ENCODE data around the gene NUP98. TPM values are rescaled to one million over a fixed set of nuclear protein-coding genes. Genes with fewer than 3 reads are reported as not detected.

NUP98 gene
- total and polyA plus RNA-seq, 2 donors (not counting 3 experiments of a cell fraction or from before 2014, with no cell fraction given), result 92.7 to 169 TPM

DNA sequence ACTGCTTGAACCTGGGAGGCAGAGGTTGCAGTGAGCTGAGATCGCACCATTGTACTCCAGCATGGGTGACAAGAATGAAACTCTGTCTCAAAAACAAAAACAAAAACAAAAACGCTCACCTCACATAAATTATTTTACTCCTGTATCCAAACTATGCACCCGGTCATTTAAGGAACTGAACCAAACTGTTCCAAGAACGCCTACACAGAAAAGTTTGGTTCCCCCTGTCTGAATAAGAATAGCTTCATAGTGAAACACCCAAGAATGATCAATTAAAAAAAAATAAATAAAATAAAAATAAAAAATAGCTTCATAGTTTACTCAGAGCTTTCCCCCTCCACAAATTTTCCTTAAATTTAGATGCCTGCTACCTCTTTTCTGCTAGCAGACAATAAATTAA lies 13.7 kb downstream of the NUP98 start:
- Histone ChIP-seq H3K27me3 (ENCODE audit: control insufficient read depth in 2 of 2, insufficient read depth in 2 of 2, low read length in 2 of 2) (no peaks in the 10 kb centered on the region), H2AFZ (ENCODE audit: low read depth, low read length) (no peak overlapping the region), H3K4me2 (ENCODE audit: insufficient read depth, low read length) (no peak overlapping the region), H4K20me1 (replicated peaks; ENCODE audit: control insufficient read depth, extremely low read depth, insufficient read depth, low read length) (peaks cover 3% of the 10 kb centered on the region), H3K4me3 (replicated peaks in 1 of 3; ENCODE audit: insufficient read depth in 1 of 3, low read depth in 1 of 3, low read length in 3 of 3) (no peak overlapping the region), H3K79me2 (ENCODE audit: control insufficient read depth, insufficient read depth, low read length) (peaks cover 82% of the 10 kb centered on the region), H3K9me3 (replicated peaks; ENCODE audit: control insufficient read depth, insufficient read depth, low read length) (no peaks in the 10 kb centered on the region), H3K27ac (ENCODE audit: insufficient read depth, low read depth, low read length) (no peak overlapping the region), H3K9me1 (replicated peaks; ENCODE audit: control insufficient read depth, extremely low read depth, insufficient read depth, low read length) (no peaks in the 10 kb centered on the region), H3K4me1 (ENCODE audit: control insufficient read depth, extremely low read depth, insufficient read depth, low read length) (peaks cover 15% of the 10 kb centered on the region), H3K36me3 (ENCODE audit: control insufficient read depth in 2 of 2, extremely low read depth in 1 of 2, insufficient read depth in 2 of 2, low read length in 2 of 2) (peaks cover 3 to 6% of the 10 kb centered on the region in 2 experiments), H3K9ac (replicated peaks; ENCODE audit: extremely low read depth, insufficient read depth, low read length) (no peak overlapping the region)
- intact Hi-C loops (cut with micrococcal nuclease) (loop anchor here (2.0 kb wide), 1 partner anchor 25 kb away; the partner anchor contains the start of gene PGAP2), dilution Hi-C loops (cut with MboI; ENCODE audit: extremely low pct_ligation_motif_present, low sequenced_read_pairs) (no loop called here)
- DNase-seq (ENCODE audit: low read depth, low spot score) (no peak), FAIRE-seq (no peak)
- CTCF ChIA-PET, result interaction anchor here (0.9 to 3.3 kb wide), 3 partner anchors 24 to 71 kb away, joined by 4 to 18 read pairs (median 5); partner anchors contain the start of genes PGAP2, RHOG and STIM1
- BruUV-seq (replicated peaks), result no TSS peak
- no peak for TF ChIP-seq POLR2A (IDR thresholded peaks at IDR 0.05; ENCODE audit: low read depth, low read length)
- TF ChIP-seq, protein P1, sequence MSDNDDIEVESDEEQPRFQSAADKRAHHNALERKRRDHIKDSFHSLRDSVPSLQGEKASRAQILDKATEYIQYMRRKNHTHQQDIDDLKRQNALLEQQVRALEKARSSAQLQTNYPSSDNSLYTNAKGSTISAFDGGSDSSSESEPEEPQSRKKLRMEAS (IDR thresholded peaks at IDR 0.05; ENCODE audit: insufficient read depth, insufficient read length), result no peak
- TF ChIP-seq MYC (IDR thresholded peaks at IDR 0.05; ENCODE audit: low read depth, low read length), result no peak
- TF ChIP-seq JUN (IDR thresholded peaks at IDR 0.05; ENCODE audit: borderline replicate concordance, insufficient read depth, insufficient read length, low read depth), result no peak
- TF ChIP-seq POLR2AphosphoS5 (IDR thresholded peaks at IDR 0.05; ENCODE audit: insufficient read depth, low read depth, low read length), result no peak
- no peak for TF ChIP-seq FOS (IDR thresholded peaks at IDR 0.05; ENCODE audit: borderline replicate concordance, insufficient read depth, low read length)
- no peak for TF ChIP-seq GATA2 (IDR thresholded peaks at IDR 0.05; ENCODE audit: insufficient read depth, insufficient read length, low read depth, low read length)
- TF ChIP-seq, protein P2, sequence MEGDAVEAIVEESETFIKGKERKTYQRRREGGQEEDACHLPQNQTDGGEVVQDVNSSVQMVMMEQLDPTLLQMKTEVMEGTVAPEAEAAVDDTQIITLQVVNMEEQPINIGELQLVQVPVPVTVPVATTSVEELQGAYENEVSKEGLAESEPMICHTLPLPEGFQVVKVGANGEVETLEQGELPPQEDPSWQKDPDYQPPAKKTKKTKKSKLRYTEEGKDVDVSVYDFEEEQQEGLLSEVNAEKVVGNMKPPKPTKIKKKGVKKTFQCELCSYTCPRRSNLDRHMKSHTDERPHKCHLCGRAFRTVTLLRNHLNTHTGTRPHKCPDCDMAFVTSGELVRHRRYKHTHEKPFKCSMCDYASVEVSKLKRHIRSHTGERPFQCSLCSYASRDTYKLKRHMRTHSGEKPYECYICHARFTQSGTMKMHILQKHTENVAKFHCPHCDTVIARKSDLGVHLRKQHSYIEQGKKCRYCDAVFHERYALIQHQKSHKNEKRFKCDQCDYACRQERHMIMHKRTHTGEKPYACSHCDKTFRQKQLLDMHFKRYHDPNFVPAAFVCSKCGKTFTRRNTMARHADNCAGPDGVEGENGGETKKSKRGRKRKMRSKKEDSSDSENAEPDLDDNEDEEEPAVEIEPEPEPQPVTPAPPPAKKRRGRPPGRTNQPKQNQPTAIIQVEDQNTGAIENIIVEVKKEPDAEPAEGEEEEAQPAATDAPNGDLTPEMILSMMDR (IDR thresholded peaks at IDR 0.05; ENCODE audit: extremely low read depth in 1 of 2, insufficient read depth in 1 of 2, low read depth in 1 of 2, low read length in 2 of 2), result no peak
- TF ChIP-seq EZH2 (IDR thresholded peaks at IDR 0.05; ENCODE audit: borderline replicate concordance, low read depth, low read length, severe bottlenecking), result no peak
- POLR2A ChIA-PET, result no interaction called here

Data from endothelial cell of umbilical vein (primary cell).